ENCODE measurements around the gene ERGIC1. TPM values are rescaled to one million over a fixed set of nuclear protein-coding genes. Genes with fewer than 3 reads are reported as not detected.

The ERGIC1 gene
- total RNA-seq, 1 experiment from 2014 or later: 89.8 TPM

- ChIA-PET CTCF (interaction anchor here (1.1 to 3.1 kb wide), 6 partner anchors 28 to 198 kb away, joined by 3 to 22 read pairs (median 8); no protein-coding TSS in a partner anchor), POLR2A (interaction anchor here (0.5 kb wide), 1 partner anchor 13 kb away, joined by 3 read pairs; no protein-coding TSS in a partner anchor)
- ATAC-seq: no peak
- Mint-ChIP-seq H3K4me3 (no peak overlapping the region), H3K9me3 (no peaks in the 10 kb centered on the region), H3K36me3 (peaks cover 16% of the 10 kb centered on the region), H3K4me1 (peaks cover 21% of the 10 kb centered on the region), H3K27ac (peak overlapping the region; percentile 82), H3K27me3 (ENCODE audit: low read depth) (no peaks in the 10 kb centered on the region)
- TF ChIP-seq USF2 (CRISPR knock-in tag; IDR thresholded peaks at IDR 0.05) (no peak), ATF2 (CRISPR knock-in tag; IDR thresholded peaks at IDR 0.05; ENCODE audit: borderline replicate concordance, low read depth) (no peak), SP1 (CRISPR knock-in tag; conservative IDR thresholded peaks at IDR 0.05) (no peak), CTCF (IDR thresholded peaks at IDR 0.05) (no peak), CBFB (CRISPR knock-in tag; IDR thresholded peaks at IDR 0.05; ENCODE audit: low read depth) (no peak)
- DNase-seq (ENCODE audit: low spot score): no peak
Measured at GRCh38 chr5:172904643-172905345, 70.7 kb downstream of the ERGIC1 start.

GRCh38 chr5:172905346-172906140 lies 71.5 kb downstream of the ERGIC1 start:
- Mint-ChIP-seq H3K4me1 (peaks cover 21% of the 10 kb centered on the region), H3K27ac (peak overlapping the region; percentile 82), H3K9me3 (no peaks in the 10 kb centered on the region), H3K4me3 (no peak overlapping the region), H3K36me3 (peaks cover 13% of the 10 kb centered on the region), H3K27me3 (ENCODE audit: low read depth) (no peaks in the 10 kb centered on the region)
- ATAC-seq: no peak
- POLR2A ChIA-PET: no interaction called here
- CTCF ChIA-PET: interaction anchor here (1.1 to 3.1 kb wide), 7 partner anchors 27 to 198 kb away, joined by 3 to 22 read pairs (median 7); no protein-coding TSS in a partner anchor
- DNase-seq (ENCODE audit: low spot score): no peak
- TF ChIP-seq TEAD4 (CRISPR knock-in tag; IDR thresholded peaks at IDR 0.05) (no peak), E2F5 (CRISPR knock-in tag; IDR thresholded peaks at IDR 0.05) (no peak), ZNF425 (CRISPR knock-in tag; conservative IDR thresholded peaks at IDR 0.05) (no peak), ESRRA (CRISPR knock-in tag; IDR thresholded peaks at IDR 0.05; ENCODE audit: borderline replicate concordance) (no peak), FOXP1 (CRISPR knock-in tag; IDR thresholded peaks at IDR 0.05; ENCODE audit: borderline replicate concordance) (no peak), MXD4 (CRISPR knock-in tag; IDR thresholded peaks at IDR 0.05; ENCODE audit: borderline replicate concordance) (no peak), ZNF512 (CRISPR knock-in tag; IDR thresholded peaks at IDR 0.05; ENCODE audit: borderline replicate concordance) (no peak), ZBTB43 (CRISPR knock-in tag; IDR thresholded peaks at IDR 0.05) (no peak), RORB (CRISPR knock-in tag; IDR thresholded peaks at IDR 0.05) (no peak), ZMAT4 (CRISPR knock-in tag; IDR thresholded peaks at IDR 0.05) (no peak), ZNF416 (CRISPR knock-in tag; IDR thresholded peaks at IDR 0.05) (no peak), ZBTB21 (CRISPR knock-in tag; IDR thresholded peaks at IDR 0.05; ENCODE audit: borderline replicate concordance) (no peak), ZNF317 (CRISPR knock-in tag; IDR thresholded peaks at IDR 0.05; ENCODE audit: borderline replicate concordance, low read depth) (no peak), ATF3 (CRISPR knock-in tag; conservative IDR thresholded peaks at IDR 0.05) (no peak), ZNF263 (CRISPR knock-in tag; IDR thresholded peaks at IDR 0.05; ENCODE audit: low read depth) (no peak), EMX1 (CRISPR knock-in tag; IDR thresholded peaks at IDR 0.05) (no peak)
